HG03045 (cell line): ENCODE data around the gene CNN2.

Source experiments
- ATAC-seq: cut with Tn5 transposase; IDR thresholded peaks from one replicate; pipeline ENCODE4 v1.9.1; 2021; ENCODE audit warnings: mild to moderate bottlenecking, moderate library complexity; ENCODE audit not compliant: unreplicated experiment

The CNN2 gene

GRCh38 chr19:1026783-1027649 is 608 bp downstream of the CNN2 start:
- no peak for ATAC-seq

GRCh38 chr19:1027650-1028061 is 1.2 kb downstream of the CNN2 start:
- ATAC-seq = no peak

- no peak for ATAC-seq
Measured at GRCh38 chr19:1028062-1028926, 1.9 kb downstream of the CNN2 start.

GRCh38 chr19:1032264-1032867 is 6.0 kb downstream of the CNN2 start:
- no peak for ATAC-seq

- no peak for ATAC-seq
Measured at GRCh38 chr19:1035998-1036621, 9.7 kb downstream of the CNN2 start.

- no peak for ATAC-seq
Measured at GRCh38 chr19:1037621-1038064, 11.2 kb downstream of the CNN2 start.

GRCh38 chr19:1038978-1039645 is 12.7 kb downstream of the CNN2 start:
- ATAC-seq = no peak

- peak; percentile 70 for ATAC-seq
Measured at GRCh38 chr19:1039646-1040475, 13.5 kb downstream of the CNN2 start, which contains the start of gene ABCA7. Gene ABCA7 (plus strand): TSS chr19:1040107. CDS start chr19:1041362, 1,255 bp downstream.

- ATAC-seq = peak; percentile 44
Measured at GRCh38 chr19:1040476-1041271, 14.3 kb downstream of the CNN2 start.

- ATAC-seq = no peak
Measured at GRCh38 chr19:1041272-1041834, 14.9 kb downstream of the CNN2 start.

GRCh38 chr19:1041835-1042685 is 15.7 kb downstream of the CNN2 start:
- no peak for ATAC-seq

- no peak for ATAC-seq
Measured at GRCh38 chr19:1042689-1043511, 16.5 kb downstream of the CNN2 start.

- no peak for ATAC-seq
Measured at GRCh38 chr19:1045247-1045603, 18.8 kb downstream of the CNN2 start.

GRCh38 chr19:1046117-1046626 is 19.8 kb downstream of the CNN2 start:
- no peak for ATAC-seq

- no peak for ATAC-seq
Measured at GRCh38 chr19:1046836-1047695, 20.7 kb downstream of the CNN2 start.
